ENCODE data around the gene PKP2. TPM values are rescaled to one million over a fixed set of nuclear protein-coding genes. Genes with fewer than 3 reads are reported as not detected.
A peak's percentile ranks its signal among the peaks of the same experiment; 100 is the strongest.

PKP2 gene
- total and polyA plus RNA-seq, 2 donors from 2014 or later = 4.3 to 7.6 TPM

DNA sequence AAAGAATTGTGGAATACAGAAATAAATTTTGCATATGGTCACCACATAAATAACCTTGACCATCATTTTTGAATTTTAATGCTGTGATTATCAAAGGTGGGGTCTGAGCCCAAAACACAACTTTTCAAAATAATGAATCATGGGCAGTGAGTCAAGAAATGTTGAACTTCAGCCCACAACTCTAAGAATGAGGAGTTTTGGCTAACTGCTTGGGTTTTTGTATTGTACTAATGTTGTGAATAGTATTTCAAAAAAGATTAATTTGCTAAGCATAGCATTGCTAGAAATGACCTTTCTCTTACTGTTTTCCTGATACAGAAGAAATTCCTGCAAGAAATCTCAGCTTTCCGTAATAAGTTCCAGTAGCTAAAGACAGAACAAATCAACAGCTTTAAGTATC is 116.5 kb downstream of the PKP2 start:
- Histone ChIP-seq H3K36me3 (ENCODE audit: control insufficient read depth in 2 of 3, insufficient read depth in 3 of 3, low read length in 3 of 3) (no peaks in the 10 kb centered on the region), H3K9ac (ENCODE audit: low read length in 3 of 3) (no peak overlapping the region), H3K4me3 (ENCODE audit: low read length in 3 of 3) (no peak overlapping the region), H3K9me3 (ENCODE audit: control insufficient read depth in 2 of 3, insufficient read depth in 1 of 3, low read length in 3 of 3) (no peaks in the 10 kb centered on the region), H3K27me3 (ENCODE audit: control insufficient read depth, insufficient read depth, low read length) (no peaks in the 10 kb centered on the region), H3K4me1 (ENCODE audit: control insufficient read depth in 2 of 3, insufficient read depth in 2 of 3, low read depth in 1 of 3, low read length in 3 of 3) (no peaks in the 10 kb centered on the region), H3K27ac (ENCODE audit: low read depth in 2 of 2, low read length in 2 of 2) (no peak overlapping the region)
- DNase-seq (peak in 2 of 5 donors; percentile 36 to 77), FAIRE-seq (no peak)
- TF ChIP-seq, protein P1, sequence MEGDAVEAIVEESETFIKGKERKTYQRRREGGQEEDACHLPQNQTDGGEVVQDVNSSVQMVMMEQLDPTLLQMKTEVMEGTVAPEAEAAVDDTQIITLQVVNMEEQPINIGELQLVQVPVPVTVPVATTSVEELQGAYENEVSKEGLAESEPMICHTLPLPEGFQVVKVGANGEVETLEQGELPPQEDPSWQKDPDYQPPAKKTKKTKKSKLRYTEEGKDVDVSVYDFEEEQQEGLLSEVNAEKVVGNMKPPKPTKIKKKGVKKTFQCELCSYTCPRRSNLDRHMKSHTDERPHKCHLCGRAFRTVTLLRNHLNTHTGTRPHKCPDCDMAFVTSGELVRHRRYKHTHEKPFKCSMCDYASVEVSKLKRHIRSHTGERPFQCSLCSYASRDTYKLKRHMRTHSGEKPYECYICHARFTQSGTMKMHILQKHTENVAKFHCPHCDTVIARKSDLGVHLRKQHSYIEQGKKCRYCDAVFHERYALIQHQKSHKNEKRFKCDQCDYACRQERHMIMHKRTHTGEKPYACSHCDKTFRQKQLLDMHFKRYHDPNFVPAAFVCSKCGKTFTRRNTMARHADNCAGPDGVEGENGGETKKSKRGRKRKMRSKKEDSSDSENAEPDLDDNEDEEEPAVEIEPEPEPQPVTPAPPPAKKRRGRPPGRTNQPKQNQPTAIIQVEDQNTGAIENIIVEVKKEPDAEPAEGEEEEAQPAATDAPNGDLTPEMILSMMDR (IDR thresholded peaks at IDR 0.05; ENCODE audit: borderline replicate concordance, extremely low read depth, insufficient read depth) = no peak
- intact Hi-C loops (cut with DNase I) = no loop called here

DNA sequence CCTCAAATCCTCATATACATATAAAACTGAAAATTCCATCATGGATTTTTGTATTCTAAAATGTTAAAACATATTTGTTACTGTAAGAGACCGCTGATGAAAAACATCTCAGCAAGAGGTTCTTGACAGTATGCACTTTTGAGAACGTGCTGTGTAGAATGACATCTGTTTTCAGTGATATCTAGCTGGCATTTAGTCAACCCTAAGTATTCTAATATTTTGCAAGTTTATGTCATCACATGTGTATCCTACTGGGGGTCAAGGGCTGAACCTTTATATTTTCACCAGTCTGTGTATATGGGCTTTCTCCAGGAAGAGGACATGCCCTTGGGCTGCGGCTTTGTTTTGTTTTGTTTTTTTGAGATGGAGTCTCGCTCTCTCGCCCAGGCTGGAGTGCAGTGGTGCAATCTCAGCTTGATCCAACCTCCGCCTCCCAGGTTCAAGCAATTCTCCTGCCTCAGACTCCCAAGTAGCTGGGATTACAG is 118.8 kb downstream of the PKP2 start:
- Histone ChIP-seq H3K4me1 (ENCODE audit: control insufficient read depth in 2 of 3, insufficient read depth in 2 of 3, low read depth in 1 of 3, low read length in 3 of 3) (no peaks in the 10 kb centered on the region), H3K9me3 (ENCODE audit: control insufficient read depth in 2 of 3, insufficient read depth in 1 of 3, low read length in 3 of 3) (no peaks in the 10 kb centered on the region), H3K9ac (ENCODE audit: low read length in 3 of 3) (no peak overlapping the region), H3K27me3 (ENCODE audit: control insufficient read depth, insufficient read depth, low read length) (no peaks in the 10 kb centered on the region), H3K27ac (ENCODE audit: low read depth in 2 of 2, low read length in 2 of 2) (no peak overlapping the region), H3K4me3 (ENCODE audit: low read length in 3 of 3) (no peak overlapping the region), H3K36me3 (ENCODE audit: control insufficient read depth in 2 of 3, insufficient read depth in 3 of 3, low read length in 3 of 3) (no peaks in the 10 kb centered on the region)
- FAIRE-seq (no peak), DNase-seq (no peak)
- intact Hi-C loops (cut with DNase I) = no loop called here
- TF ChIP-seq, protein P1 (IDR thresholded peaks at IDR 0.05; ENCODE audit: borderline replicate concordance, extremely low read depth, insufficient read depth) = no peak

DNA sequence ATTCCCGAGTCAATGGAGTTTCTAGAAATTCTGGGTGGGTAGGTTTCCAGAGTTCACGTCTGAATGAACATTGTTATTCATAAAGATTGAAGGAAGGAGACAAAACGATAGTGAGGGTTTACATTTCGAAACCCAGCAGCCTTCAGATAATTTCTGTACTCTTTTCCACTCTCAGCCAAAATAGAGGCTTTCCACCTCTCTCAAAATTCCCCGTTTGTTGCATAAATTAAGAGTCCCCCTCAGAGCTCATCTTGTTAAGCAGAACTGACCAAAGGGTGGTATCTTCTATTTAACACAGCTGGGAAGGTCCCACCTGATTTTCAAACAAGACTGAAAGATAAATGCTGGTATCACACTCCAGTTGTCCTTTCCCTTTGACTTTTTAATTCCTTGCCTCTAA is 119.4 kb downstream of the PKP2 start:
- TF ChIP-seq, protein P1 (IDR thresholded peaks at IDR 0.05; ENCODE audit: borderline replicate concordance, extremely low read depth, insufficient read depth) = no peak
- Histone ChIP-seq H3K9me3 (ENCODE audit: control insufficient read depth in 2 of 3, insufficient read depth in 1 of 3, low read length in 3 of 3) (no peaks in the 10 kb centered on the region), H3K27me3 (ENCODE audit: control insufficient read depth, insufficient read depth, low read length) (no peaks in the 10 kb centered on the region), H3K36me3 (ENCODE audit: control insufficient read depth in 2 of 3, insufficient read depth in 3 of 3, low read length in 3 of 3) (no peaks in the 10 kb centered on the region), H3K4me3 (ENCODE audit: low read length in 3 of 3) (no peak overlapping the region), H3K4me1 (ENCODE audit: control insufficient read depth in 2 of 3, insufficient read depth in 2 of 3, low read depth in 1 of 3, low read length in 3 of 3) (no peaks in the 10 kb centered on the region), H3K27ac (ENCODE audit: low read depth in 2 of 2, low read length in 2 of 2) (no peak overlapping the region), H3K9ac (ENCODE audit: low read length in 3 of 3) (no peak overlapping the region)
- DNase-seq (no peak), FAIRE-seq (no peak)
- intact Hi-C loops (cut with DNase I) = no loop called here

DNA sequence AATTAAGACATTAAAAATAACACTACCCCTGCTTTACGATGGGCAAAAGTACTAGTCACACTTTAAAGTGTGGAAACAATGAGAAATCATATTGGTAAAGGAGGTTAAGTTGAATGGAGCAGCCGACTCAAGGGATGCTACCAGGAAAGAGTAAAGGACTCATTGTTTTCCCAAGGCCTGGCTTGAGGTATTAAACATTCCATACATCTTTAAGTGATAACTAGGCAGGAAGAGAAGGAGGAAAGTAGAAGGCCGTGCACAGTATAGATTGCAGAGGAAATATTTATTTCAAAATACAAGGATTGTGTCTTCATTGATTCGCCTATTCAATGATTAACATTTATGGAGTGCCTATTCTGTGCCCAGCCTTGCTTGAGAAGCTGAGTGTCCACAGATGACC is 120.3 kb downstream of the PKP2 start:
- Histone ChIP-seq H3K4me1 (ENCODE audit: control insufficient read depth in 2 of 3, insufficient read depth in 2 of 3, low read depth in 1 of 3, low read length in 3 of 3) (no peaks in the 10 kb centered on the region), H3K27ac (ENCODE audit: low read depth in 2 of 2, low read length in 2 of 2) (no peak overlapping the region), H3K4me3 (ENCODE audit: low read length in 3 of 3) (no peak overlapping the region), H3K9me3 (ENCODE audit: control insufficient read depth in 2 of 3, insufficient read depth in 1 of 3, low read length in 3 of 3) (no peaks in the 10 kb centered on the region), H3K27me3 (ENCODE audit: control insufficient read depth, insufficient read depth, low read length) (no peaks in the 10 kb centered on the region), H3K9ac (ENCODE audit: low read length in 3 of 3) (no peak overlapping the region), H3K36me3 (ENCODE audit: control insufficient read depth in 2 of 3, insufficient read depth in 3 of 3, low read length in 3 of 3) (no peaks in the 10 kb centered on the region)
- TF ChIP-seq, protein P1 (IDR thresholded peaks at IDR 0.05; ENCODE audit: borderline replicate concordance, extremely low read depth, insufficient read depth) = no peak
- FAIRE-seq (no peak), DNase-seq (no peak)
- intact Hi-C loops (cut with DNase I) = no loop called here
